G401.6 (cell line): Measurements from ENCODE around the gene CC2D2B.
"Not testable (repeated sequence)": the region's sequence is repeated elsewhere in the genome, so short reads cannot be mapped to it uniquely, and the experiment has no call there.

Experiments
- FAIRE-seq: peaks from 2 replicates; lab custom pipeline; 2012; peaks lifted over from hg19 to GRCh38; lab: Jason Lieb, UNC

Gene CC2D2B

DNA sequence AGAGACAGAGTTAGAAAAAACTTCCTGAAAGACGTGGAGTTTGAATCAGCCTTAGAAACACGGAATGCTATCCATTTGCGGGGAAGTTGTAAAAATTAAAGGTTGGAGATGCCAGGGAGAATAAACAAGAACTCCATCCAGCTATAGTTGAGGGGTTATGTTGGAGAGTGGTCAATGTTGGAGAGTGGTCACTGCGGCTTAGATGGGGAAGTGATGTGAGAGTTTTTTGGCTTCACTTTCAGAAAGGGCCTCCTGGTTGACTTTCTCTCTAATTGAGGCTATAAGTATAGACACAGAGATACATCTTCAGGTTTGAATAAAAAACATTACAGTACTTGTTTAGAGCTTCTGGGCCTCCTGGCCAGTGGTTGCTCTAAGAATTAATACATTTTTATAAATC lies 675 bp downstream of the CC2D2B start:
- no peak for FAIRE-seq

DNA sequence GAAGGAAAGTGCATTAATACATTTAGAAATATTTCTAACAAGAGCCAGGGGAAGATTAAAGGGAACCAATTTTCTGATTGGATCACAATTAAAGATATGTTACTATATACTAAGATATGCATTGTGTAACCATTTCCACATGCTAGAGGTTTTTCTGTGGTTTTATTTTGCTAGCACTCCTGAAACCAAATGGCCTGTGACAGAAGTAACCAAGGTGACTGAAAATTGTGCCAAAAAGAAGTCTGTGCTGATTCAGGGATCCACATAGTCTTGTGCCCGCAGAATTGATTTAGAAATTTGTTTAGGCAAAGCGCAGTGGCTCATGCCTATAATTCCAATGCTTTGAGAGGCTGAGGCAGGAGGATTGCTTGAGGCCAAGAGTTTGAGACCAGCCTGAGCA lies 1.8 kb downstream of the CC2D2B start:
- no peak for FAIRE-seq

DNA sequence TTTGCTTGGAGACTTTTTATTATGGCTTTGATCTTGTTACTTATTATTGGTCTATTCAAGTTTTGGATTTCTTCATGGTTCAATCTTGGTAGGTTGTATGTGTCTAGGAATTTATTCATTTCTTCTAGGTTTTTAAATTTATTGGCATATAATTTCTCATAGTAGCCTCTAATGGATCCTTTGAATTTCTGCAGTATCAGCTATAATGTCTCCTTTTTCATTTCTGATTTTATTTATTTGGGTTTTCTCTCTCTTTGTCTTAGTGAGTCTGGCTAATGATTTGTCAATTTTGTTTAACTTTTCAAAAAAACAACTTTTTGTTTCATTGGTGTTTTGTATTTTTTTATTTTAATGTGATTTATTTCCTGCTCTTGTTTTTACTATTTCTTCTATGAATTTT lies 8.3 kb downstream of the CC2D2B start:
- FAIRE-seq, result not testable (repeated sequence)

DNA sequence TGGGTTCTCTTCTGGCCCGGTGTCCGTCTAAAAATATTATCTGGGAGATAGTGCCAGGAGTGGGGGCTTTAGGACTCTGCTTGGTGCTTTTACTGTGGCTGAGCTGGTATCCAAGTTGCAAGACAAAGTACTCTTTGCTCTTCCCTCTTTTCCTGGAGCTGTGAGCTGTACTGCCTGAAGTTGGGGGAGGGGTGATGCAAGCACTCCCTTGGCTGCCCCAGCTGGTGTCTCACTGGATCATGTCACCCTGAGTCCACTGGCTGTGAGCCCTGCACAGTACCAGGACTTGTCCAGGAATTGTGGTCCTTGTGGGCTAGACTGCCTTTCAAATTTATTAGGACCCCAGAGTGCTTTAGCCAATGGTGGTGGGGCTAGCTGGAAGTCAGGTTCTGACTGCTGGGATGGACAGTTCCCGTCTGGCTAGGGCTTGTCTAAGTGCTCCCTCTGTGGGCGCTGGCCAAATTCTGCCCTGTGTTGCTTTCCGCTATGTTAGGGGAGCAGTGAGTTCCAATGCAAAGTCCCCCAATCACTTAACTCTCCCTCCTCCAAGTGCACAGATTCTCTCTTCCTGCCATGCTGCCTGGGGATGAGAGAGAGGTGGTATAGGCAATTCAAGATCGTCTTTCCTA lies 13.1 kb downstream of the CC2D2B start:
- no peak for FAIRE-seq

DNA sequence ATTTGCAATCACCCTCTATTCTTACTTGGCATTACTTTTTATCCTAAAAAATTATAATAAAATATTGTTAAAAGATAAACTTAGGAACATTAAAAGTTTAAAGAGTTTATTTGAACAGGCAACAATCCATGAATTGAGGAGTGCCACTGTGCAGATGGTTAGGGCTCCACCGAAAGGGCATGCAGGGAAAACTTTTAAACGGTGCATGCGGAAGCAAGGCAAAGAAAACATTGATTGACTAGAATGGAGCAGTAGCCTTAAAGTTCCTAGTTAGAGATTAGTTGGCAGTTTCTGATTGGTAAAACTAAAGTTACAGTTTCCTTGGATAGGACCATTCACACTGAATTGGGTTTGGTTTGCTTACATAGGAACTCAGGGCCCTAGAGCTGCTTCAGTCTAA lies 17.3 kb downstream of the CC2D2B start:
- no peak for FAIRE-seq

DNA sequence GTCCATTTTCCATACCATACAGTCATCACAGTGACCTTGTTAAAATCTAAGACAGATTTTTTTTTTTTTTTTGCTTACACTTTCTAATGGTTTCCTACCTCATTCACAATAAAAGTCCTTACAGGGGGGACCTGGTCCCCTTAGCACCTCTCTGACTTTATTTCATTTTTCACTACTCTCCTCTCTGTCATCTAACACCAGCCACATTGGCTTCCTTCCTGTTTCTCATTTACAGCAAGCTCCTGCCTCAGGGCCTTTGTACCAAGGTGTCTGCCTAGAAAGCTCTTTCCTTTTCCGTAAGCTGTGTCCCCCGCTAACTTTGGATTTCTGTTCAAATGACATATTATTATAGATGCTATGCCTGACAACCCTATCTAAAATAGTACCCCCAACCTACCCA lies 27.7 kb downstream of the CC2D2B start:
- no peak for FAIRE-seq

DNA sequence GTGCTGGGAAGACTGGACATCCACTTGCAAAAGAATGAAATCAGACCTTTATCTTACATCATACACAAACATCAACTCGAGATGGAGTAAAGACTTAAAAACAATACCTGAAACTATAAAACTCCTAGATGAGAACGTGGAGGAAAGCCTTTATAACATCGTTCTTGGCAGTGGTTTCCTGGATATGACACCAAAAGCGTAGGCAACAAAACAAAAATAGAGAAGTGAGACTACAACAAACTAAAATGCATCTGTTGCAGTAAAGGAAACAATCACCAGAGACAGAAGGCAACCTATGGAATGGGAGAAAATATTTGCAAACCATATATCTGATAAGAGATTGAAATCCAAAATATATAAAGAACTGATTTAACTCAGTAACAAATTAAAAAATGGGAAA lies 33.3 kb downstream of the CC2D2B start:
- no peak for FAIRE-seq

DNA sequence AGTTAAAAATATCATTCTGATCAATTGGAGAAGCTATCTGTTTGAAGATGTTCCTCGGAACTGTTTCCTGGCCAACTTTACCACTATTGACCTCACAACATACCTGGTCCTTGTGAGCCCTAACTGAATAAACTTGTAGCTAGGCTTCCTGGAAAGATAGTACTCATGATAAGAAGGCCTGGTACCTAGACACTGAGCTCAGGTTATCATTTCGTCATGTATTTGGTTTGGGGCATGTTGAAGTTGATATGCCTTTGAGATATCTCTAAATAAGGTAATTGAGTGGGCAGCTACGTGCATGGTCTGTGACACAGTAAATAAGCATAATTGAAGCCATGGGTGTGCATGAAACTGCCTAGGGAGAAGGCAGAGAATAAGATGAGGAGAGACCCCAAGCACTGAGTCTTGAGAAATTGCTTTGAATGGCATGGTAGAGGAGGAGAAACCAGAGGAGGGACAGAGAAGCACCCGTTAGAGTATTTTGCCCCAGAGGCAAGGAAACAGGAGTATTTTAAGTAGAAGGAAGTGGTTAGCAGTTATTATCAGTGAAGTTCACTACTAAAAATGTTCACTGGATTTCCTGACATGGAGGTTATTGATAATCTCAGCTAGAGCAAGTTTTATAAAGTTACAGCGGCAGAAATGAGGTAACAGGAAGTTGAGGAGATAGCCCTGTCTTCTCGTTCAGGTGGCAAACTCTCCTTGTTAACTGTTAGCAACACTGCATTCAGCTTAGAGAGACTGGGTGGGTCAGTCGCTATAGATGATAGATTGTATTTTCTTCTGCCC lies 55.6 kb downstream of the CC2D2B start:
- FAIRE-seq, result no peak

DNA sequence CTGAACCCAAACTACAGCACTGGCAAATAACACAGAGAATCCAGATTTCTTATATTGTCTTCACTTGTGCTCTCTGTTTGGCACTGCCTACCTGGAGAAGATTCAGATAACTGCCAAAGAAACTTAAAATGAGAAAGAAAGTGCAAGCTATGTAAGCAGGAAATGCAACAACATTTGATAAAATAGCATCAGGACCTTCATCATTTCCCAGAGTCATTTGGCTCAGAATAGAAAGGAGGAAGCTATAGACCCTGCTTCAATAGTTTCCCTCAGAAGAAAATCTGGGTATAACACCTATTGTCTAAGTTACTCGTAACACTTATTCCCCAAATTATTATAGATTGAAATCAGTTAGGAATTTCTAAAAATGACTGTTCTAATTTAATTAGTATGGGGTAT lies 56.2 kb downstream of the CC2D2B start:
- FAIRE-seq, result no peak

DNA sequence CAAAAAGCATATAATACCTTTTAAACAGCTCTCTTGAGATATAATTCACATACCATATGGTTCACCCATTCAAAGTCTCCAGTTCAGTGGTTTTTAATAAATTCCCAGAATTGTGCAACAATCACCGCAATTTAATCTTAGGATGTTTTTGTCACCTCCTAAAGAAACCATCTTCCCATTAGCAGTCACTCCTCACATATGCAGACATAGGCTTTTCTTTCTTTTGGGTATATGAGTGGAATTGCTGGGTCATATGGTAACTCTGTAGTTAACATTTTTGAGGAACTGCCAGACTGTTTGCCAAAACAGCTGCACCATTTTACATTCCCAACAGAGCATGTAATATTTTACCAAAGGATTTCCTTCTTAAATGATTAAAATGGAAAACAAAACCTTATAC lies 57.0 kb downstream of the CC2D2B start:
- FAIRE-seq, result no peak

DNA sequence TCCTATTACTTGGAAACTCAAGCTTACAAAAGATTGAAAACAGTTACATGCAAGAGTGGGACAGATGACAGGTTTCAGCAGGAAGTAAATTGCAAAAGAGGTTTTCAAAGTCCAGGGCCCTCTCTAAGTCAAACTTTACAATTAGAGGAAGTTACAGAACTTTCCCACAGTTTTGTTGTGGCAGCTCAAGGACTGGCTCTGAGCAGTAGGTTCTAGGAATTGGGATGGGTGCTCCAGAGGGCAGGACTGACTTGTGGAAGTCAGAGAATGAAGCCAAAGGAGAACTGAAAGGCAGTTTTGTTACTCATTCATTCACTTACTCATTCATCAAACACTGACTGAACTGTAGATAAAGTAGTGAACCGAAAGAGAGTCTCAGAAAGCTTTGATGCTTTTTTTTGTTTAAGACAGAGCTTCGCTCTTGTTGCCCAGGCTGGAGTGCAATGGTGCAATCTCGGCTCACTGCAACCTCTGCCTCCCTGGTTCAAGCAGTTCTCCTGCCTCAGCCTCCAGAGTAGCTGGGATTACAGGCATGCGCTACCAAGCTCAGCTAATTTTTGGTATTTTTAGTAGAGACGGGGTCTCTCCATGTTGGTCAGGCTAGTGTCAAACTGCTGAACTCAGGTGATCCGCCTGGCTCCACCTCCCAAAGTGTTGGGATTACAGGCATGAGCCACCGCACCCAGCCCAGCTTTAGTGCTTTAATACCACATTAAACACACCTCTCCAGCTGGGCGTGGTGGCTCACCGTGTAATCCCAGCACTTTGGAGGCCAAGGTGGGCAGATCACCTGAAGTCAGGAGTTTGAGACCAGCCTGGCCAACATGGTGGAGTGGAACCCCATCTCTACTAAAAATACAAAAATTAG lies 68.8 kb downstream of the CC2D2B start:
- FAIRE-seq, result no peak

DNA sequence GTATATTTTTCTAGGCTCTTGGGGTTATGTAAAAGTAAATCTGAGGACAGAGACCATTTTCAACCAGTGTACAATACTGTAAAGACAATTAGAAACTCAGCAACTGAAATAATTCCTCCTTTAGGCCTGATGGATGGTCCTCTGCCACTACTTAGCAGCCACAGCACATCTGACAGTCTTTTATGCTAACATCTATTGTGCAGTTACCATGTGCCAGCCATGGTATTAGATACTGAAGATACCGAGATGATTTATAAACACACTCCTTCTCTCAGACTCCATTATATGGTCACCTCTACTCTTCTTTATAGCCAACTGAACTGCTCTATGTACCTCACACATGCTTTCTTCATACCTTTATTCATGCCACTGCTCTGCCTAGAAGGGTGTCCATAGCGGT lies 74.4 kb downstream of the CC2D2B start:
- FAIRE-seq, result no peak

DNA sequence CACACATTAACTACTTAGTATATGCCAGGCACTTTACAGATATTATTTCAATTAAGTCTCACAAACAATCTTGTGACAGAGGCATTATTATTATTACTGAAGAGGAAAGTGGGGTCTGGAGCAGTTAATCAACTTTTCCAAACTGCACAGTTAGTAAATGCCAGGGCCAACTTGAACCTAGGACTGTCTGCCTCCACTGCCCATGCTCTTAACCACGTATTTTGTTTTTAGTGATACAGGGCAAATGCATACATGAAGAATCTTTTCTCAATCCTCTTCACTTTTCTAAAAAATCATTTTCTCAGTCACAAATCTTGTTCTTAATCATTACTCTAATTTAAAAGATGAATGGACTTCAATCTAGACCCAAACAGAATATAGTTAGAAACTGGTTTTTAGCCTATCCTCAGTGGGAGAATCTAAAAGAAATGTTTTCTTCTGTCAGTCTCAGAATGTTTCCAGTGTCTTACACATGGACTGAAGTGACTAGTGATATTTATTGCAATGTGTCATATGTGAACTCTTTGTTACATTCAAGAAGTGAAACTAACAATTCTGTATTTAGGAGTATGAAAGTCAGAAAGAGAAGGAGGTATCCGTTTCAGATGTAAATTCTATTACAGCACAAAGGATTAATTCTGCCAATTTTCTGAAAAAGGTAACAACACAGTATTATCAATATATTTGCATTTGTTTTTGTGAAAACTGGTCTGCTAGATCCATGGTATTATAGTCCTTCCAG lies 80.1 kb downstream of the CC2D2B start:
- FAIRE-seq, result no peak

DNA sequence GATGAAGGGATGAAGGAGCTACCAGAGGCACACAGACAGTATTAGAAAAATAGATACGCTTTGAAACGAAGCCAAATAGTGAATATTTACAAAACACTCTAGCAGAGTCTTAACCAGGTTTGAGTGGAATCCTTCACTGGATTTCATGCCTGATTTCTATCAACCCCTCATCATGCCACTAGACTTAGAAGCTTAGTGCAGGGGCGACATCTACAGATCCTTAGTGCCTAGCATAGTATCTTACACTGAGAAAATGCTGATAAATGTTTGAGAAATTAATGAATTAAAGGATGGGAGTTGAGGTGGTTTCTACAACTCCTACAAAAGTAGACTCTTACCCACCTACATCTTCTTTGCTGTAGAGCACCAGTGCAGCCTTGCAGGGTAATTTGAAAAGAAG lies 80.9 kb downstream of the CC2D2B start:
- no peak for FAIRE-seq

DNA sequence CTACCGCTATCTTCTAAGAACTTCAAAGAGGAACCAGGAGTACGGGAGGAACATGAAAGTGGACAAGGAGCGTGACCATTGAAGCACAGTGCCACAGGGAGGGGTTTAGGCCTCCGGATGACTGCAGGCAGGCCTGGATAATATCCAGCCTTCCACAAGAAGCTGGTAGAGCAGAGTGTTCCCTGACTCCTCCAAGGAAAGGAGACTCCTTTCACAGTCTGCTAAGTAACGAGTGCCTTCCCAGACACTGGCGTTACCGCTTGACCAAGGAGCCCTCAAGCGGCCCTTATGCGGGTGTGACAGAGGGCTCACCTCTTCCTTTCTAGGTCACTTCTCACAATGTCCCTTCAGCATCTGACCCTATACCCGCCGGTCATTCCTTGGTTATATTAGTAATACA lies 86.6 kb downstream of the CC2D2B start:
- FAIRE-seq, result not testable (repeated sequence)

DNA sequence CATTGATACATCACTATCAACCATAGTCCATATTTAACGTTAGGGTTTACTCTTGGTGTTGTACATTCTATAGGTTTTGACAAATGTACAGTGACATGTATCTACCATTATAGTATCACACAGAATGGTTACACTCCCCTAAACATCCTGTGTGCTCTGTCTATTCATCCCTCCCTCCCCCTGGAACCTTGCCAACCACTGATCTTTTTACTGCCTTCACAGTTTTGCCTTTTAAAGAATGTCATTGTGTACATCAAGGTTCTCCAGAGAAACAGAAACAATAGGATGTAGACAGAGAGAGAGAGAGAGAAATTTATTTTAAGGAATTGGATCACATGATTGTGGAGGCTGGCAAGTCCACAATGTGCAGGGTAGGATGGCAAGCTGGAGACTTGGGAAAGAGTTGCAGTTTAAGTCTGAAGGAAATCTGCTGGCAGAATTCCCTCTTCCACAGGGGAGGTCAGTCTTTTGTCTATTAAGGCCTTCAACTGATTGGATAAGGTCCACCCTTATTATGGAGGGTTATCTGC lies 90.5 kb downstream of the CC2D2B start:
- no peak for FAIRE-seq

DNA sequence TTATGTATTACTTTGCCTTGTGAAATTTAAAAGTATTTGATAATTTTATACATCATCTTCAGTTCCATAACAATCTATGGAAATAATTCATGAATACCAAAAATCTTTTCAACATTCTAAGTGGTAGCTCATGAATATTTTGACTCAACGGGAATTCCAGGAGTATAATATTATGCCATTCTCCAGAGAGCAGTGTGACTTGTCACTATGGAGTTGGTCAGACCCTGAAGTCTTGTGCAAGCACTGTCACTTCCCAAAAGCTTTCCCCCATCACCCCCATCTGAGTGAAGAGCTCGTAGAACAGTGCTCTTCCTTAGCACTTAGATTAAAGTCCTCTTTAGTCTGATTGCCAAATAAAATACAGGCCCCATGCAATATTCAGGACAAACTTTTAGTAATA lies 106.2 kb downstream of the CC2D2B start:
- no peak for FAIRE-seq

DNA sequence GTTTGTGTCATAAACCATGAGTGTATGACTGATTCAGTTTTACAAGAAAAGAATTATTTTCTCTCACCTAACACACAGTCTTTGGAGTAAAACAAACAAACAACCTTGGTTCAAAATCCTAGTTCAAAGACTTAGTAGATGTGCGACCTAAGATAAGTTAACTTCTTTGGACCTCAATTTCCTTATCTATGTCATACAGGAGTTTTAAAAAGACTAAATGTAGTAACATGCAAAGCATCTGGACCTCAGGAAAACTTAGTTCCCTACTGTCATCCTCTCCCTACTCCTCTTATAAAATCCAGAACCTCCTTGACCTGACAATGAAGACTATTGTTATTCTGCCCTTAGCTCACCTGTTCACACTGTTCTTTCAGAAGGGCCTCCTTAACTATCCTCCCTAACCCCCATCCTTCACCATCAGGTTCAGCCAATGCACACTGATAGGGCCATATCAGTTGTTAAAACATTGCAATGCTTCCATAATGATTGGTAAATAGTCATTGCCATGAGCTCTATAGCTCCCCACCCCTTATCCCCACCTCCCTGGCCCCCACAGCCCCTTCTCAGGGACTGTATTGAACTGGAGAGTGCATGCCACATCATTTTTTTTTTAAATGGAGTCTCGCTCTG lies 106.8 kb downstream of the CC2D2B start:
- FAIRE-seq, result no peak

DNA sequence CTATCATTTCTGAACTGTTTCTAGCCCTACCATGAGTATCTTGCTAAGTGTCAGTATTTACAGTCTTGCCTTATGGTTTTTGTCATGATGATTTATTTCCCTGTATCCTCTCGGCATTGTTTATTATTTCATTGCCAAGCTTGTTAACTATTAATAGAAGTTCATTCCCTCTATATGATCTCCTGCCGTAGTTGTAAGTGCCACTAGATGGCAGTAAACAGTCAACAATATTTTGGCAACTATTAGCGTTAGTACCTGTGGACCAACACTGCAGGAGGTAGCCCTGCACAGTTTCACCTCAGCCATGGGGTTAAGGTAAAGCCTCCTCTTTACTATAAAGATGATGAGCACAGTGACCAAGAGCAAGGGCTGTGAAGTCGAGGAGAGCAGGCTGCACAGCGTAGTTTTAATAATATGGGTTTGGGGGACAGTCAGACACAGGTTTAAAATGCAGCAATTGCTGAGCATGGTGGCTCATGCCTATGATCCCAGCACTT lies 109.5 kb downstream of the CC2D2B start:
- FAIRE-seq, result peak; percentile 80

DNA sequence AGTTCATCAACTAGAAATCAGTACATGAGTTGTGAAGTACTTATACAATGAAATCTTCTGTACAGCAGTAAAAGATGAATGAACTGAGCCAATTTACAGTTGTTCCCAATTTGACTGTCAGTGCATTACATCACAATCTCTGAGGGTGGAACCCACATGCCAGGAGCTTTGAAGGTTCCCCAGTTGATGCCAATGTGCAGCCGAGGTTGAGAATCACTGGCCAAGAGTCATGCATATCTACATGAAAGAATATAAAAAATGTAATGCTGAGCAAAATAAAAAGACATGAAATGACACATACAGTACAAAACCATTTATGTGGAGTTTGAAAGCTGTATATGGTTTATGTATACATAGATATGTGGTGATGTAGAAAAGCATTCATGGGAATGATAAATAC lies 113.6 kb downstream of the CC2D2B start:
- no peak for FAIRE-seq

DNA sequence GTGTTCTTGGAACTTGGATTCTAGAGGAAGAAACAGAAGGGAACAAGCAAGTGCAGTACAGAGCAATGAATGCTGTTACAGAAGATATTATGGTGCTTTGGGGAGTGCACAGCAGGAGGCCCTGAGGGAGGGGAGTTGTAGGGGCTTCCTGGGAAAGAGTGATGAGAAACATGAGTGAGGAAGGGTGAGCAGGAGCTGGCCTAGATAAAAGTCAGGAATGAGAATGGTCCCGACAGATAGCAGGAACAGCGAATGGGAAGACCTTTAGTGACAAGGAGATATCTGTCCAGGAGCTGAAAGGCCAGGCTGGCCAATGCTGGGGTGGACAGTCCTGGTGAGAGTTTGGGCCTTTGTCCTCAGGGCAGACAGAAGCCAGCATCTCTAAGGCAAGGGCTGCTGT lies 115.0 kb downstream of the CC2D2B start:
- FAIRE-seq, result no peak

DNA sequence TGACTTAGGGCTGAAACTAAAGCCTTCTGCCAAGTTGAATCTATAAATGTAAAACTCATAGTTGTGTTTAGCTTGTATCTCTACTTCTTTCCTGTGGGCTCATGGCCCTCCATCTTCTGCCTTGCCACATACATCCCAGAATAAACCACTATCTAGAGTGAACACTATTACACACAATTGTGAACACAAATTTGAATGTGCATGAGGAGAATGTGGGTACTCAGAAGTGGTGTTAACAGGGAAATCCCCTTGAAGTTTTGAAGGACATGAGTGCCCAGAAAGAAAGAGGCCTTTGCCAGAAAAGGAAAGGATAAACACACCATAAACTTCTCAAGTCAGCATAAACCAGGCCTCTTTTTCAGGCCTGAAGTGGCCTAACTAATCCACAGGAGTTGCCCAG lies 115.4 kb downstream of the CC2D2B start:
- FAIRE-seq, result no peak
